ENCODE measurements around the gene ERAP2.

The ERAP2 gene

DNA sequence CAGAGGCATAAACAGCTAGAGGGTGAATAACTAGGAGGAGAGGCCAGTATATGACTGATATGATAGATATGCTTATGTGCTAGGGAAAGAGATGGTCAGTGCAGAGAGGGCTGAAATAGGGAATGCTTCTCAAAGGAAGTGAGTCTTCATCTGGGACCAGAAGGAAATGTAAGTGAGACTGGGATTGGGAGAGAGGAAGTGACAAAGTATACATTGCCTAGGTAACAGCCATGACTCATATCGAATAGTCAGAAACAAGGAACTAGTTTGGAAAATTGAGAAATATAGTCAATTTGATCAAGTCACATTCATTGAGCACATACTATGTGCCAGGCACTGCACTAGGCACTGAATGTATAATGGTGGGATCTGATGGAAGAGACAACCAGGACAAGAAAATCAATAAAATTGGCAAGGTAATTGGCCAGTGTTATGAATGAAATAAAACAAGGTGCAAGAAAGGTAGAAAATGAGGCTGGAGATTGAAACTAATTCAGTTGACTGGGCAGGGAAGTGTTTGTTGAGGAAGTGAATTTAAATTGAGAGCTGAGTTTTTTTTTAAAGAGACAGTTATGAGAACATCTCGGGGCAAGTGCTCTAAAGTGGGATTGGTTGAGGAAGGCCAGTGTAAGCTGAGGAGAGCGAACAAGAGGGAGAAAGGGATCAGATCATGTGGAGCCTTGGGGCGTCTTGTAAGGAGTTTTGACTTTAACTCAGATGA, 4.3 kb downstream of the ERAP2 start:
- peaks cover 16% of the 10 kb centered on the region for H3K4me1 ChIP-seq (ENCODE audit: insufficient read depth, poor library complexity, severe bottlenecking)
- DNase-seq (ENCODE audit: low spot score) (no peak), ATAC-seq (ENCODE audit: low read depth) (peak; percentile 68)
- H3K36me3 ChIP-seq (ENCODE audit: low read depth) = peaks cover 7% of the 10 kb centered on the region; the same call in 1 of the 2 replicates
- TF ChIP-seq, protein P1, sequence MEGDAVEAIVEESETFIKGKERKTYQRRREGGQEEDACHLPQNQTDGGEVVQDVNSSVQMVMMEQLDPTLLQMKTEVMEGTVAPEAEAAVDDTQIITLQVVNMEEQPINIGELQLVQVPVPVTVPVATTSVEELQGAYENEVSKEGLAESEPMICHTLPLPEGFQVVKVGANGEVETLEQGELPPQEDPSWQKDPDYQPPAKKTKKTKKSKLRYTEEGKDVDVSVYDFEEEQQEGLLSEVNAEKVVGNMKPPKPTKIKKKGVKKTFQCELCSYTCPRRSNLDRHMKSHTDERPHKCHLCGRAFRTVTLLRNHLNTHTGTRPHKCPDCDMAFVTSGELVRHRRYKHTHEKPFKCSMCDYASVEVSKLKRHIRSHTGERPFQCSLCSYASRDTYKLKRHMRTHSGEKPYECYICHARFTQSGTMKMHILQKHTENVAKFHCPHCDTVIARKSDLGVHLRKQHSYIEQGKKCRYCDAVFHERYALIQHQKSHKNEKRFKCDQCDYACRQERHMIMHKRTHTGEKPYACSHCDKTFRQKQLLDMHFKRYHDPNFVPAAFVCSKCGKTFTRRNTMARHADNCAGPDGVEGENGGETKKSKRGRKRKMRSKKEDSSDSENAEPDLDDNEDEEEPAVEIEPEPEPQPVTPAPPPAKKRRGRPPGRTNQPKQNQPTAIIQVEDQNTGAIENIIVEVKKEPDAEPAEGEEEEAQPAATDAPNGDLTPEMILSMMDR (IDR thresholded peaks at IDR 0.05; ENCODE audit: poor library complexity, severe bottlenecking) = no peak
- no peak overlapping the region for H3K4me3 ChIP-seq (ENCODE audit: severe bottlenecking)
- no peaks in the 10 kb centered on the region for H3K27me3 ChIP-seq (ENCODE audit: insufficient read depth, poor library complexity, severe bottlenecking)
- H3K27ac ChIP-seq (ENCODE audit: poor library complexity, severe bottlenecking) = peak overlapping the region; percentile 44
- H3K9me3 ChIP-seq (ENCODE audit: severe bottlenecking) = no peaks in the 10 kb centered on the region

DNA sequence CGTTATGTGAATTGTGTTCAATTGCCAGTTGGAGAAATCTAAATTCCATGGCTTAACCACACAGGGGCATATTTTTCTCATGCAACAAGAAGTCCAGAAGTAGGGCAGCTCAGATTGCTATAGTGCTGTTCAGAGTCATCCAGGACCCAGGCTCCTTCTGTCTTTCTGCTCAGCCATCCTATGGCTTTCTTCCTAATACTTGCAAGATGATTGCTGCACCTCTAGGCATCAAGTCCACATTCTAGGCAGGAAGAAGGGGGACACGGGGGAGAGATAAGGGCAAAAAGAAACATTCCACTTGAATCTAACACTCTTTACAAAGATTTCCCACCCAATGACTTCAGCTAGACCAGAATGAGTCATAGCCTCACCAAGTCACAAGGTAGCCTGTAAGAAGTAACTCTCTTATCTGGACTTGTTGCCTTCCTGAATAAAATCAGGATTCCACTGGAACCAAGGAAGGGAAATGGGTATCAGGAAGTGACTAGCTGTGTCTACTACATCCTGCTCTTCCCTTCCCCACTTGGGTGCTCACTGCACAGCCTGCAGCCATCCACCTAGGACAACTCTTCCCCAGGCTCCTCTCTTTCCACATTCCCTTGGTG, 5.3 kb downstream of the ERAP2 start:
- TF ChIP-seq, protein P1 (IDR thresholded peaks at IDR 0.05; ENCODE audit: poor library complexity, severe bottlenecking) = no peak
- H3K4me3 ChIP-seq (ENCODE audit: severe bottlenecking) = no peak overlapping the region
- DNase-seq (ENCODE audit: low spot score) (no peak), ATAC-seq (ENCODE audit: low read depth) (peak; percentile 30)
- peaks cover 16% of the 10 kb centered on the region for H3K4me1 ChIP-seq (ENCODE audit: insufficient read depth, poor library complexity, severe bottlenecking)
- H3K36me3 ChIP-seq (ENCODE audit: low read depth) = peaks cover 12% of the 10 kb centered on the region; the same call in 1 of the 2 replicates
- peak overlapping the region; percentile 44 for H3K27ac ChIP-seq (ENCODE audit: poor library complexity, severe bottlenecking)
- no peaks in the 10 kb centered on the region for H3K9me3 ChIP-seq (ENCODE audit: severe bottlenecking)
- no peaks in the 10 kb centered on the region for H3K27me3 ChIP-seq (ENCODE audit: insufficient read depth, poor library complexity, severe bottlenecking)

DNA sequence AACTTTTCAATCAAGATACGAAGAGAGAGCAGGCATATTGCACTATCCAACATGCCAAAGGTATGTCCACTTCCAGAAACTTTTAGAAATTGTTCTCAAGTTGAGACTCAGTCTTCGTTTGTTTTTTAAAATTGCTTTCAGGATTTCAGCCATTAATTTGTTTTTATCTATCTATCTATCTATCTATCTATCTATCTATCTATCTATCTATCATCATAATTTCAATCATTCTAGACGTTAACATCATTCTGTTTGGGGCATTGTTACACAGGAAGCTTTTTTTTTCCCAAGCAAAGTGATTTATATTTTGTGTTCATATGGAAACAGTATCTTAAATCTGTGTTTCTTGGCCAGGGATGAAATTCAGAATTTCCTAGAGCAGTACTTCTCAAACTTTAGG, 7.6 kb downstream of the ERAP2 start:
- Histone ChIP-seq H3K9me3 (ENCODE audit: severe bottlenecking) (no peaks in the 10 kb centered on the region), H3K36me3 (ENCODE audit: low read depth) (peaks cover 29% of the 10 kb centered on the region), H3K4me1 (ENCODE audit: insufficient read depth, poor library complexity, severe bottlenecking) (peaks cover 9% of the 10 kb centered on the region), H3K27me3 (ENCODE audit: insufficient read depth, poor library complexity, severe bottlenecking) (no peaks in the 10 kb centered on the region), H3K27ac (ENCODE audit: poor library complexity, severe bottlenecking) (no peak overlapping the region), H3K4me3 (ENCODE audit: severe bottlenecking) (no peak overlapping the region)
- TF ChIP-seq, protein P1 (IDR thresholded peaks at IDR 0.05; ENCODE audit: poor library complexity, severe bottlenecking) = no peak
- DNase-seq (ENCODE audit: low spot score) (no peak), ATAC-seq (ENCODE audit: low read depth) (no peak)

DNA sequence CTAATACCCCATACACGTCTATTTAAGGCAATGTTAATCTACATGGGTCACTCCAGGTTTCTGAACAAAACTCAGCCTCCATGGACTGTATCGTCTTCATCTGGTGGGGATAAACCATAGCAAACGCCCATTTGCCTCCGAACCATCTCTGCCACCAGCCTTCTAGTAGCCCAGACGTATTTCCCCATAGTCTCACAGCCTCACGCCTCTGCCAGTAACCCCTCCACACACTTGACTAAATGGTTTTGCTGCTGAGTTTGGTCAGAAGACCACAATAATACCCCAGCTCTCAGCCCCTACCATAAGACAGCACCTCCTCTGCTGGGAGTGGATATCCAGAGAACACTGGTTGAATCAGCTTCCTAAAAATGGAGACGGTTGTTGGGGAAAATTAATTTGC, 8.7 kb downstream of the ERAP2 start:
- TF ChIP-seq, protein P1 (IDR thresholded peaks at IDR 0.05; ENCODE audit: poor library complexity, severe bottlenecking) = no peak
- Histone ChIP-seq H3K9me3 (ENCODE audit: severe bottlenecking) (no peaks in the 10 kb centered on the region), H3K27me3 (ENCODE audit: insufficient read depth, poor library complexity, severe bottlenecking) (no peaks in the 10 kb centered on the region), H3K4me3 (ENCODE audit: severe bottlenecking) (no peak overlapping the region), H3K36me3 (ENCODE audit: low read depth) (peaks cover 32% of the 10 kb centered on the region), H3K27ac (ENCODE audit: poor library complexity, severe bottlenecking) (no peak overlapping the region), H3K4me1 (ENCODE audit: insufficient read depth, poor library complexity, severe bottlenecking) (peaks cover 9% of the 10 kb centered on the region)
- ATAC-seq (ENCODE audit: low read depth) (no peak), DNase-seq (ENCODE audit: low spot score) (no peak)

Measured in RWPE2 (cell line).